ENCODE measurements around the gene CTTNBP2.

The CTTNBP2 gene

DNA sequence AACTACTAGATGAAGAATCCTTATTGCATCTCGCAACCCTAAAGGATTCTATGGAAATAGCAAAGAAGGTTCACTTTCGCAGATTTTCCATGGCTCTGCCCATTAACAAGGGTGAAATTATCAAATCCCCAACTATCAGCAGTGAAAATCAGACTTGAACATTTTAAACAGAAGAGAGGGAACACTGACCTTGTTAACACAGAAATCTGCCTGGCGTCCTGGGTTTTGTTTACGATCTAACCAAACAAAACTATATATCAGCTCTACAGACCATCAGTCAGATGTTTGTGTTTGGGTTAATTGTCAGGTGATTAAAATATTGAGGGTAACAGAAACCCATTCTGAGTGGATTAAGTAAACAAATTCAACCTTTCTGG, 1.9 kb downstream of the CTTNBP2 start:
- in situ Hi-C loops (cut with MboI; ENCODE audit: low sequenced_read_pairs): no loop called here

DNA sequence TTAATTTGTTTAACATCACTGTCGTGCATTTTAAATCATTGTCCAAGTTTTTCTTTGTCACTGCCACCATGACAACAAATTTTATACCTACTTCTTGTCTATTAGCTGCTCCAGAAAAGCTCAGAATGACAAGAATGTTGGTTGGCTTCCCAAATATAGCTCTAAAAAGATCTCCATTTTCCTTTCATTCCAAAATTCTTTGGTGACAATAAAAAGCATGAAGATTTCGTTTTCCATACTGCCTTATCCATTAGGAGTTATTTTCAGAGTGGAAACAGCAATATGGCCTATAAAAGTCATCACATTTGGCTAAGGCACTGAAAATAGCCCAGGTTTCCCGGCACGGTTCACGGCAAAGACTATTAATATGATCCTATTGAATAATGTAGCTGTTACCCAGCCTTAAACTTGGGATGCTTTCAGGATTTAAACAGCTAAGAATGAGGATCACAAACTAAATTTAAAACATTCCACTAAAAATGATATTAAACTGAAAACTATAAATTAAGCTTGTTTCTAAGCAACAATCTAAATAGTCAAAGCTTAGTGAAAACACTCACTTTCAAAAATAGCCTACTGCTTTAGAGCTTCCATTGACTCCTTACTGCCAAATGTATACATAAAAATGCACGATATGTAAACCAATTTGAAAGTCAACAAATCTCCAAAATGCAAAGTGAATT, 2.7 kb downstream of the CTTNBP2 start:
- in situ Hi-C loops (cut with MboI; ENCODE audit: low sequenced_read_pairs): no loop called here

DNA sequence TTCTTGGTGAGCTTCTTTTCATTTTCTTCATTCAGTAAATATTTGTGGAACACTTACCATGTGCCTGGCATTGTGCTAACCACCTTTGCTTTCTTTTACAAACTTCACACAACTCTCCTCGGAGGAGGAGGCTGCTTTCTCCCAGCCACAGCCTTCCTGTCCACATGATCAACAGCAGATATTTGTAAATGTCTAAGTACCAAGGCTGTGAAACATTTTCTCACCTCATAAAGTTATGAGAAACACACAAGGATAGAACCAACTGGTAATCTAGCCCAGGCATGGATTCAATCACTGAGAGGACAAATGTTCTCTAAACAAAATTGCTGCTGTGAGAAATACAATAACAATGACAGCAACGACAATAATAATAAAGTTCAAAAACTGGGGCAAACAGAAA, 3.9 kb downstream of the CTTNBP2 start:
- in situ Hi-C loops (cut with MboI; ENCODE audit: low sequenced_read_pairs): no loop called here

DNA sequence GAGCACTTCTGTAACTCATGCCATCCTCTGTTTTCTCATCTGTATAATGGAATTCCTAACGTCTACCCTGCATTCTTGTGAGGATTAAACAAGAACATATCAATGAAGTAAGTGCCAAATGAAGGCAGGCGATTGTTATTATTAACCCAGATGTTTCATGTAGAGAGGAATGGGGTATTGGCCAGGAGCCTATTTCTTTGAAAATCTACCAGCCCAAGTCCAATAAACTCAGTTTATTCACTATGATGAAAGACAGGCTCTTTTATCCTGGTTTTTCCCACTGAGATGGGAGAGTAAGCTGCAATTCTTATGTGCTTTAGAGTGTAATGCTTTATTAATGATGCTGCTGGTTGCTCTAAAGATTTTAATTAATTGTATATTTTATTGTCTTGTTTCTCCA, 9.6 kb downstream of the CTTNBP2 start:
- in situ Hi-C loops (cut with MboI; ENCODE audit: low sequenced_read_pairs): no loop called here

DNA sequence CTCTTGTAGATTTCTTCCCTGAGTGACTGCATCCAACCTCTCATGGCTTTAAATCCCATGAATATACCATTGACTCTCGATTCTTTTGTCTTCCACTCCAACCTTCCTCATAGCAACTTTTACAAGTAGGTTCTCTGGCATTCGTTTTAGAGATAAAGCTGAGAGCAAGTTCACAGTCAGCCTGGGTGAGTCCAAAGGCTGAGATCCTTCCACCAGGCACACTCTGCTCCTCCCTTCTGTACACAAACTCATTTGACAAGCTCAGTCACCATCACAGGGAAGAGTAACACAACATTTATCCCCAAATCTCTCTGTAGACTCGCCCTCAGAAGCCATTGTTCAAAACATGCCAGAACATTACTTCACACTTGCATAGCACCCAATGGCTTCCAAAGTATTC, 10.9 kb downstream of the CTTNBP2 start:
- in situ Hi-C loops (cut with MboI; ENCODE audit: low sequenced_read_pairs): no loop called here

DNA sequence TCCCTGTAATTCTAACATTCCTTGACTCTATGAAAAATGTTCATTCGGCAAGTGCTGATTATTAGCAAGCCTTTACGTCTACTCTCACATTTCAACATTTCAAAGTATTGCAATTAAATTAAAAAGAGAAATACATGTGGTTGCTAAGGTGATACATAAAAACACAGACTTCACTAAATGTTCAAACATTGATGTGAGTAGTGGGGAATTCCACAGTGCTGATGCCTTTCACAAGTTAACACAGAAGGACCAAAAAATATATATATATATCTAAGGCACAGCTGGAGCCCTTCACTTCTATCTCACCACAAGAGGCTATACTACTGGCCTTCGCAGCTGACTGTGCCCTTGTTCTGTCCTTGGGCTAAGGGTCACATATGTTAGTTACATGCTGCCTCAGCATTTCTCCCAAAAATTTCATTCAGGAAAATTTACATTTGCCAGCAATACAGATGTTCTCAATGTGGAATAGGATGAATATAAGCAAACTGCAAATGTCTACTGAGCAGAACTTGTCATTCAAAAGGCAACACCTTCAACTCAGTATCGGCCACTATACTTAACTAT, 13.9 kb downstream of the CTTNBP2 start:
- in situ Hi-C loops (cut with MboI; ENCODE audit: low sequenced_read_pairs): no loop called here

DNA sequence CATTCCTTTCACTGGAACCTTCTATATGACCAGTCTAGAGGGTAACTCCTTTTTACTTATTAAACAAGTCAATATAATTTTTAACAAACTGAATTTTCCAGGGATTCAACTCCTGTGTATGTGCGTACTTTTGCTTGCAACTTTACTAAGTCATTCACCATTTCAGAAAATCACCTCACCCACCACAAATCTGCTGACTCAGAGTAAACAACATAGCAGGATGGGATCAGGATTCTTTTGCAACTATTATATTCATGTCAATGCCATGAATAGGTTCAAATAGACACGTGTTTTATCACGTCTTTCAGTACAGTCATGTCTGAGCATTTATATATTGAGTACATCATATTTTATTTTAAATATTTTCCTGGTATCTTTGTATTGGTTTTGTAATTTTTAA, 14.5 kb downstream of the CTTNBP2 start:
- in situ Hi-C loops (cut with MboI; ENCODE audit: low sequenced_read_pairs): no loop called here

DNA sequence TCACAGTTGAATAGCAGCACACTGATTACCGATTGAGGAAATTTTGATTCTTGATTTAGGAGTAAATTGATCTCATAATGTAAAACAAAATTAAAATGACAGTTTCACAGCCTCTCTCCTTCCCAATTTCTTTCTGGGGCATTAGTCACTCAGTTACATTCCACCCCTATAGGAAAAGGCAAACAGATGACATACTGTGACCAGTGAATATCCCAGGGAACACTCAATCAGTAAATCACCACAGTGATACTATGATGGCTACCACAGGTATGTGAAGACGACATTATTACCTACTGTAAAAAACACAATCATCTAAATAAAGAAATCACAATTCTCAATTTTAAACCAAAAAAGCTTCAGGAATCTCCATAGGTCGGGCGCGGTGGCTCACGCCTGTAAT, 15.5 kb downstream of the CTTNBP2 start:
- in situ Hi-C loops (cut with MboI; ENCODE audit: low sequenced_read_pairs): no loop called here

DNA sequence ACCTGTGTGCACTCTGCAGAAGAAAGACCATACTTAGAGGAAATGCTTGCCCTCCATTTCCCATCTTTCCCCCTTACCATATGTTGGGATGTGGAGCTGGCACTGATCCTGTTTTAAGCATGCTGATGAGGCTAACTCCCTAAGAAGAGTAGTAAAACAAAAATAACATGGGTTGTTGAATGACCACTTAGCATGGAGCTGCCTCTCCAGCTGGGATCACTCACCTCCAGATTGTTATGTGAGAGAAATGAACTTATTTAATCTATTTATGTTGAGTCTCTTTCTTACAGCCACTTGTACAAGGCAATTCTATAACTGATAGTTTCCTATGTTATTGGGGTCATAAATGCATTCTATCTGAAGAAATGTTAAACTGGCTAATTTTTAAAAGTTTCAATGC, 17.0 kb downstream of the CTTNBP2 start:
- in situ Hi-C loops (cut with MboI; ENCODE audit: low sequenced_read_pairs): no loop called here

DNA sequence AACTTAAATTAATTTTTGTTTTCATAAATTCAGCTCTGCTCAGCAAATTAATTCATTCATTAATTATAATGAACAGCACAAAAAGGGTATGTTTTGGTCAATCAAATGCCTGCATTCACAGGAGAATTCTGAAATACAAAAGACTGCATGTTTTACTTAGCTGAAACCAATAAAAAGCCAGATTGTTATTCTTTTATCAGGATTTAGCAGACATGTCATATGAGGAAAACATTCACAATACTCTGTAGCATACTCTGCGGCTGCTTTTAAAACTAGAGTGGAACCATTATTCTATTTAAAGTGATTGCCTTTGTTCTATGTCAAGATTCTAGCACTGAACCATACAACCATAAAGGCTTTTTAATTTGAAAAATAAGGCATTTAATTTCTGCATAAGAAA, 19.1 kb downstream of the CTTNBP2 start:
- in situ Hi-C loops (cut with MboI; ENCODE audit: low sequenced_read_pairs): no loop called here

DNA sequence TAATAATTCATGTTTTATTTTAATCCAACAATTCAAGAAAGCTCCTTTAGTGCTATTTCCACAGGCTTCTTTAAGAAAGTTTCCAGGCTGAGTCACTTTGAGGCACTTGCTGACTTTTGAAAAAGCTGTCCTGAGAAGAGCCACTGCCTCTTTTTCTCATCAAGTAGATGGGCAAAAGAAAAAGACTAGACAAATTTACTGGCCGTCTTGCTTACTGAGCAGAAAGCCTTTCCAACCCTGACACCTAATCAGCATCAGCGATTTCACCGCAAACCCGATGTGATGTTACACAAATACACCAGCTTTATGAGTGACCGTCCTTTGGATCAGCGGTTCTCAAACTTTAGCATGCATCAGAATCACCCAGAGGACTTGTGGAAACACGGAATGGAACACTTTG, 24.3 kb downstream of the CTTNBP2 start:
- in situ Hi-C loops (cut with MboI; ENCODE audit: low sequenced_read_pairs): no loop called here

DNA sequence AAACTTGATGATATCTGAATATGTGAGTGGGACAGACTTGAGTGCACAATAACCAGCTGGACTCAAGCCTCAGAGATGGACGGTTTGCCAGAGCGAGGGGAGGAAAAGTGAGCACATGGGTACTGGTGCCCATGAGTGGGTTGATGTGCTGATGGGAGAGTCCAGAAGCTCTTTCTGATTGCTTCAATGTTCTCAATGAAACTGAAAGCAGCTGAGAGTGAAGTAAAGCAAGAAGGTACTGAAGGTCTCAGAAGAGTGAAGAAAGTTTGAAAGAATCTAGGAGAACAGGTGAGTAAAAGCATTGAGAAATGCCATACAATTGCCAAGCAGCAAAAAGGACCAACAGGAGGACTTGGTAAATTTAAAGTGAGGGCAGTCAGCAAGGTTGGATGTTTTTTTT, 28.6 kb downstream of the CTTNBP2 start:
- in situ Hi-C loops (cut with MboI; ENCODE audit: low sequenced_read_pairs): no loop called here

DNA sequence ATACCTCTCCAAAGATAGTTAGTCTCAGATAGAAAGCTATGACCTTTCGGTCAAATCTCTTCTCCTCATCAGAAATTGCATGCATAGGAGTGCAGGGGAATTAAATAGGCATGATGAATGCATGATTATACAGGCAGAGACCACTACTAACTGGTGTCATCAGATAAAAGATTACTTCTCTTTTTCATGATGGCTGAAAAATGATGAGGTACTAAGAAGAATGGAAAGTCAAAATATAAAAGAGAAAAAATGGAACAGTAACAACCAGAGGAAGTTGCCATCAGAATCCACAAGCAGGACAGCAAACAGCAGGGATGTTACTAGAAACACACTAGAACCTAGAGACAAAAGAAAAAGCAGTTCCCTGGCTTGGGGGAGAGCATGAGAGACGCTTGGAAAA, 31.6 kb downstream of the CTTNBP2 start:
- in situ Hi-C loops (cut with MboI; ENCODE audit: low sequenced_read_pairs): no loop called here

DNA sequence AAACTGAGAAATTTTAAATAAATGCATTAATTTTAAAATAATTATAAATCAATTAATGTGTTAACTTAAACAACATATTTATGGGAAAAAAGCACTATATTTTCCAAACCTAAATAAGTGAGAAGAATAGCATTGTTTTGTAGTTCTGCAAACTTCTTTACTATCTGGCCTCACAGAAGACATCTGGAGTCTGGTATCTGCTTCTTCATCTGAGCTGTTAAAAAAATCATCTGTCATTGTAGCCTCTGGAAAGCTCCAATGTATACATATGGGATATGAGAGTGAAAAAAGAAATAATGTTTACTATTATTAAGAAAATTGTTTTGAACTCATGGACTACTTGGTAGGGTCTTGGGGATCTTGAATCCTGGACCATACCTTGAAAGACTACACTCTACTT, 32.2 kb downstream of the CTTNBP2 start:
- in situ Hi-C loops (cut with MboI; ENCODE audit: low sequenced_read_pairs): no loop called here

DNA sequence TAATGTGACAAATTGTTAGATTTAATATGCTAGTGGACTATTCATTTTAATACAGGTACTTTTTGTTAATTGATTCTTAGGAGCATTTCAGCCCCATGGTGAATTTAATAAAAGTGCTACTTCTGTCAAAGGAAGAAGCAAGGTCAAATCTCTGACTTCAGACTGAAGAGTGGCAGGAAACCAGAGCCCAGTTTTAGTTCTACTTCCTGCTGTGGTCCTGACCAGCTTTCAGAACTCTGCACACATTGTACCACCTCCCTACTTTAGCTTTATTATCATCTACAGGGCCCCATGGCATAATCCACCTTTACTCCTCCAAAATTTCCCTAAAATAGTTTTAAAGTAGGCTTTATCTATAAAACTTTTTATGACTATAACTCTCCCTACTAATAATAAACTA, 33.7 kb downstream of the CTTNBP2 start:
- in situ Hi-C loops (cut with MboI; ENCODE audit: low sequenced_read_pairs): no loop called here

DNA sequence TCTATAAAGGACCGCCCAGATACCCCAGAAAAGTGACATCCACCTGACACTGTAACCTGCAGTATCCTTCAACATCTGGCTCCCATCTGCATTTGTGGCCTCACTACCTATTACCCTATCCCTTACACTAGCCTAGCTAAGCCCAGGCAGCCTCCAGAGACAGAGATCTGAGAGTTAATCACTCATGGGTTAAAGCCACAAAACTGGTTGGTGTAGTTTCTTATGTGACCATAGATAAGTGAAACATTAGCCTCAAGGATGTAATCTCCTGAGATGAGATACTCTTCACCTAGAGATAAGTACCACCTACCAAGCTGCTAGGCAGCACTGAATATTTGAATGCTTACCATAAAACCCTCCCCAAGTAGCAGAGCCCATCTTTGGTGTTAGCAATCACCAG, 35.4 kb downstream of the CTTNBP2 start:
- in situ Hi-C loops (cut with MboI; ENCODE audit: low sequenced_read_pairs): no loop called here

DNA sequence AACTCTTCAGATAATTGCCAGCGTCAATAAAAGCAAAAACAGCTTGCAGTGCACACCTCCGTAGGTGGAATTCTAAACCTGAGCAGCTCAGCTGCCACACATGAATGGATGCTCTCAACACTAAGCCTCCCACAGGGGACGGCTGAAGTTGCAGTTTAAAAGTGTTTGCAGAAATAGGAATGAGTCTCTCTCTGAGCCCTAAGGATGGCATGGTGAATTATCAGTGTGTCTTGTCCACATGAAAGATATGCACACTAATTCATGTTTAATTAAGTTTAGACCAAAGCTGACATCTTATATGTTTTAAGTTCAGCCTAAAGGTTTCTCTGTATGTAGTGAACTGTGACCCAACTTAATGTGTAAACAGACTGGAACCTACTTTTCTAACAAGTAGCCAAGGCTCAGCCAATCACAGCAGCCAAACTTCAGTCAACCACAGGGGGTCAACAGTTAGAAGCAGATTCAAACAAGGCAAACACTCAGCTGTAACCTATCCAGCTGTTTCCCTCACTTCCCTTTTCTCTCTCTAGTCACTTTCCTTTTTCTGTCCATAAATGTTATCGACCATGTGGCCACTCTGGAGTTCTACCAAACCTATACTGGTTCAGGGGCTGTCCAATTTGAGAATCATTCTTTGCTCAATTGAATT, 38.1 kb downstream of the CTTNBP2 start:
- in situ Hi-C loops (cut with MboI; ENCODE audit: low sequenced_read_pairs): no loop called here

DNA sequence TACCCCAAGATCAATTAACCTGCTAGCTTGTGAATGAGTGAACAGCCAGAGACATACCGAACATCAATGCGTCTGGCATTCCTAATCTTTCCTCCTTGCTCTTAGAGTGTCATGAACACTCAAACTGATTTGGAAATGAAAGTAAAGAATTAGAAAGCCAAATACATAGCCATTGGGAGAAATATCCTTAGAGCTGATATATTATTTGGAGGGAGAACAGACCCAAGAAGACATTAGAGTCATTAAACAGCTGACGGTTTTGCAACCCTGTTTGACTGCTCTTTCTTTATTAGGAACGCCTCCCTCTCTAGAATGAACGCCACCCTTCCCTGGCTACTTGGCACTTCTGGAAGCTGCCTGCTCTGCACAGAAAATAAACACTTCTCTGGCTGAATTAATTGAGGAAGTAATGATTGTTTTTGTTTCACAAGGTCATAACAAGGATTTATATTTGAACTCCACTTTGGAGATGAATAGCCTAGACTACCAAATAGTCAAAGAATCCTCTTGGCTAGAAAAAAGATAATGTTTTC, 42.8 kb downstream of the CTTNBP2 start:
- in situ Hi-C loops (cut with MboI; ENCODE audit: low sequenced_read_pairs): no loop called here

DNA sequence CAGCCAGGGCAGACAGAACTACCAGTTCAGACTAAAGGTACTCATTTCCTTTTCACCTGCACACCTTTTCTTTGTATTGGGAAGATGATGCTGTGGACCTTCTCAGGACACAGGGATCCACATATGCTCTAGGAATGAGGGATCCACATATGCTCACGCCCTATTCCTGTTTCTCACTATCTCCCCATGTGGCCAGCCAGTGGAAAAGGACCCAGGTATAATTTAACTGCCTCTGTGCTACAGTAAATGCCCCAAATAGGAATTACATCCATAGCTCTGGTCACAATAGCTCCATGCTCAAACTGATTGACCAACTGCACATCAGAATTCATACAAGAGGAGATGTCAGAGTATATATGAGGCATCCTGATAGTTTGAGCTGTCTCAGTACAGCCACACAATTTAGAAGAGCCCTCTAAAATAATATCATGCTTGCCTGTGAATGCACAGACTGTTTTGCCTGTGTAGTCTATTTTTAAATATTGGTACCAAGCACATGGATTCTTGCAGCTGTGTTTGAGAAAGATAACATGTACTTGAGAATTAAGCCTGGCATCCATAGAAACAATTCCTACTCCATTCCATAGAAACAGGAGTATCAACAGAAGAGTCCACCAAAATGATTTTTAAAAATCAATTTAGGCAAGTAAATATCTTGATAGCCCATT, 43.7 kb downstream of the CTTNBP2 start:
- in situ Hi-C loops (cut with MboI; ENCODE audit: low sequenced_read_pairs): no loop called here

DNA sequence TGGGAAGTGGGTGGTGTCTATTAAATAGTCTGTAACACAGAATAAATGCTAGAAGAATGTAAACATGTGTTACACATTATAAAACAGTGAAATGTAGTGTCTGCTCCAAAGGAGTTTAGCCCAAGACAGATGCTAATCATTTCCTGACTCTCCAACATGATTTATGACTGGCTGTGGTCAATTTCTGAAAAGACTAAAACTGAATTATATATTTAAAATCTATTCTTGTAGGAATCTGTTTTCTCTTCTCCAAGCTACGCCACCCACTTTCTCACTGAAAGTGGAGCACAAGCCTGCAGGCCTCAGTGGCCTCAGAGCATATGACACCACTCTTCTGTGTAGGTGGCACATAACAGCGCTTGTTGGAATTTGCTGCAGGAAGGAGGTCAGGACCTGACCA, 44.4 kb downstream of the CTTNBP2 start:
- in situ Hi-C loops (cut with MboI; ENCODE audit: low sequenced_read_pairs): no loop called here

DNA sequence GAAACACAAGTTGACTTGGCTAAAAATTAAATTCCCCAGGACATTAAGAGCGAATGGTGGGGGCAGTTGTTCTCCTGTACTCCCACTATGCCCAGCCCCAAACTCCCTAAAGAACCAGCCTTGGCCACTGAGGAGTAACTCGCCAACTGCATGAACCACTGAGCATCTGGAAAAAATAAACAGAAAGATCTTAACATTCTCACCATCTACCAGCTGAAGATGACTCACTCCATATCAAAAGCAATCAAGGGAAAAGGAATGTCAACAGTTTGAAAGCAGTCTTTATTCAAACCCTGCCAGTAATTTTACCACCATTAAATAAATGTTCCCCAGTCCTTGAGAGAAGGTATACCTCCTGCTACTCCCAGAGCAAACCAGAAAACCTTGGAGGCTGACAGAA, 45.4 kb downstream of the CTTNBP2 start:
- in situ Hi-C loops (cut with MboI; ENCODE audit: low sequenced_read_pairs): no loop called here

DNA sequence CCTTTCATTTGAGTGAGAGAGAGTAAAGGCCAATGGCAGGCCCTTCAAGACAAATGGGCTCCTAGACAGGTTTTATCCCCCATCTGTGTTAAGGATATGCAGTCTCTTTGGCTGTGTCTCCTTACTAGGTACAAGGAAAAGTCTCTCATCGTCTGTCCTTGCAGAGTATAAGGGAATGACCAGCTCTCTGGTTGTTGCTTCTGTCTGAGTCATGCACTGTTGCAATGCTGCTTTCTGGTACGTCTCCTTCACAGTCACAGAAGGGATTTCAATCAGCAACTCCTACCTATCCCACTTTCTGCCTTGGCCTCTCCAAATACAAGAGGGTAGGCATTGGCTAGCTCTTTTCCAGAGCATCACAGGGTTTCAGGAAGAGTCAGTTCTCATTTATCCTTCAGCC, 48.1 kb downstream of the CTTNBP2 start:
- in situ Hi-C loops (cut with MboI; ENCODE audit: low sequenced_read_pairs): no loop called here

All from HL-60/S4 treated with retinoic acid at 250 ng/mL for 4 days and 3 days (cell line).